Hindlimb muscle (tissue), 1 donor: Measurements from ENCODE around the gene TMEM259. TPM values are rescaled to one million over a fixed set of nuclear protein-coding genes. Genes with fewer than 3 reads are reported as not detected.

Source experiments
- DNase-seq: peaks from one replicate; pipeline ENCODE4 v3.0.0-alpha.2; 2013
- polyA plus RNA-seq: library from polyadenylated mRNA; unstranded; fragments of 120-200 nt; gene quantifications from one replicate; pipeline ENCODE4 v1.2.1, GENCODE V29; 2013; ENCODE audit not compliant: insufficient read length

Gene TMEM259
- polyA plus RNA-seq, 1 donor, result 94.8 TPM

- DNase-seq, result no peak
These were observed 19.3 kb downstream of the TMEM259 start for GRCh38 chr19:1001538-1002166.

GRCh38 chr19:1000591-1001537 is 20.1 kb downstream of the TMEM259 start:
- DNase-seq, result no peak

- DNase-seq, result no peak
These were observed 20.8 kb downstream of the TMEM259 start, which contains the start of gene GRIN3B for GRCh38 chr19:1000095-1000494. Gene GRIN3B, plus strand, starts transcription at chr19:1000419. Its CDS starts 19 bp downstream, at chr19:1000438.

GRCh38 chr19:999379-999719 is 21.6 kb downstream of the TMEM259 start:
- DNase-seq, result no peak

GRCh38 chr19:998064-998463 is 22.9 kb downstream of the TMEM259 start:
- no peak for DNase-seq

- no peak for DNase-seq
These were observed 24.7 kb downstream of the TMEM259 start for GRCh38 chr19:996051-996838.

- DNase-seq, result no peak
These were observed 25.7 kb downstream of the TMEM259 start for GRCh38 chr19:995051-995827.

- DNase-seq, result no peak
These were observed 26.4 kb downstream of the TMEM259 start for GRCh38 chr19:994516-994915.

GRCh38 chr19:993831-994393 is 27.0 kb downstream of the TMEM259 start:
- no peak for DNase-seq

- no peak for DNase-seq
These were observed 27.5 kb downstream of the TMEM259 start for GRCh38 chr19:993361-993830.

- DNase-seq, result no peak
These were observed 28.3 kb downstream of the TMEM259 start for GRCh38 chr19:992670-993055.

GRCh38 chr19:991932-992669 is 28.8 kb downstream of the TMEM259 start:
- DNase-seq, result no peak

- DNase-seq, result no peak
These were observed 29.6 kb downstream of the TMEM259 start for GRCh38 chr19:991174-991931.

- no peak for DNase-seq
These were observed 30.2 kb downstream of the TMEM259 start for GRCh38 chr19:990746-991145.

- no peak for DNase-seq
These were observed 30.8 kb downstream of the TMEM259 start for GRCh38 chr19:990119-990571.

GRCh38 chr19:989381-990081 is 31.4 kb downstream of the TMEM259 start:
- DNase-seq, result no peak

GRCh38 chr19:988510-988909 is 32.4 kb downstream of the TMEM259 start:
- no peak for DNase-seq

GRCh38 chr19:988081-988480 is 32.8 kb downstream of the TMEM259 start:
- no peak for DNase-seq

GRCh38 chr19:986083-986482 is 34.8 kb downstream of the TMEM259 start:
- no peak for DNase-seq
